Keratinocyte (primary cell): ENCODE measurements around the gene SKA1. TPM values are rescaled to one million over a fixed set of nuclear protein-coding genes. Genes with fewer than 3 reads are reported as not detected.

Experiments used
- DNase-seq: peaks from one replicate; pipeline ENCODE4 v3.0.0-alpha.2; 2011; ENCODE audit warnings: low read depth, missing footprints, low spot score
- FAIRE-seq: peaks from 2 replicates; lab custom pipeline; 2011; peaks lifted over from hg19 to GRCh38; lab: Jason Lieb, UNC
- H2AFZ ChIP-seq: 2 replicates; pipeline ENCODE4 v1.6.0; 2012; ENCODE audit warnings: low read length, control low read depth, inconsistent platforms; ENCODE audit not compliant: control insufficient read depth
- H3K27ac ChIP-seq: 2 replicates; pipeline ENCODE4 v1.5.1; 2011; ENCODE audit warnings: low read length; ENCODE audit not compliant: control insufficient read depth, insufficient read depth
- H3K27me3 ChIP-seq: 3 replicates; pipeline ENCODE4 v1.6.0; 2011; ENCODE audit warnings: low read length; ENCODE audit not compliant: control insufficient read depth, insufficient read depth; ENCODE audit errors: extremely low read depth
- H3K36me3 ChIP-seq, 2 experiments: 2 replicates in 1 of 2; 3 replicates in 1 of 2; pipeline ENCODE4 v1.5.1; 2011; ENCODE audit warnings: low read length in 2 of 2, mild to moderate bottlenecking in 1 of 2; ENCODE audit not compliant: control insufficient read depth in 2 of 2, insufficient read depth in 2 of 2; ENCODE audit errors: extremely low read depth in 1 of 2
- H3K4me1 ChIP-seq: 3 replicates; pipeline ENCODE4 v1.5.1; 2011; ENCODE audit warnings: low read length; ENCODE audit not compliant: control insufficient read depth, insufficient read depth; ENCODE audit errors: extremely low read depth
- H3K4me2 ChIP-seq: 3 replicates; pipeline ENCODE4 v1.6.0; 2011; ENCODE audit warnings: low read depth, low read length; ENCODE audit not compliant: control insufficient read depth, insufficient read depth; ENCODE audit errors: extremely low read depth
- H3K4me3 ChIP-seq, 3 experiments: fragments of 200-600 bp in 1 of 3; sonication (generic) in 1 of 3; 2 replicates in 2 of 3; 3 replicates in 1 of 3; pipeline ENCODE4 v1.5.1; 2011 to 2016; ENCODE audit warnings: low read length in 3 of 3, mild to moderate bottlenecking in 3 of 3, control low read depth in 2 of 3, inconsistent platforms in 1 of 3, low read depth in 1 of 3, mixed read lengths in 1 of 3, mixed run types in 1 of 3, moderate library complexity in 1 of 3; ENCODE audit not compliant: control insufficient read depth in 2 of 3, insufficient read depth in 2 of 3; ENCODE audit errors: extremely low read depth in 1 of 3
- H3K79me2 ChIP-seq: 2 replicates; pipeline ENCODE4 v1.6.0; 2012; ENCODE audit warnings: low read length; ENCODE audit not compliant: control insufficient read depth, insufficient read depth
- H3K9ac ChIP-seq: 3 replicates; pipeline ENCODE4 v1.6.0; 2011; ENCODE audit warnings: low read length; ENCODE audit not compliant: control insufficient read depth, insufficient read depth; ENCODE audit errors: extremely low read depth
- H3K9me1 ChIP-seq: 3 replicates; pipeline ENCODE4 v1.6.0; 2011; ENCODE audit warnings: low read length; ENCODE audit not compliant: control insufficient read depth, insufficient read depth; ENCODE audit errors: extremely low read depth
- H3K9me3 ChIP-seq: 2 replicates; pipeline ENCODE4 v1.5.1; 2012; ENCODE audit warnings: low read depth, low read length; ENCODE audit not compliant: control insufficient read depth
- H4K20me1 ChIP-seq: 3 replicates; pipeline ENCODE4 v1.6.0; 2011; ENCODE audit warnings: low read length; ENCODE audit not compliant: control insufficient read depth, insufficient read depth; ENCODE audit errors: extremely low read depth
- EZH2 ChIP-seq: IDR thresholded peaks from one replicate; pipeline ENCODE4 v1.6.1; 2012; ENCODE audit warnings: inconsistent platforms, mild to moderate bottlenecking, low read length, moderate library complexity
- dilution Hi-C: fragments of 300-500 bp; cut with MboI; formaldehyde crosslinking; loops from one replicate; pipeline ENCODE4 v1.7.0; 2020; ENCODE audit warnings: low sequenced_read_pairs; ENCODE audit not compliant: extremely low pct_ligation_motif_present
- polyA plus RNA-seq, 5 experiments: library from polyadenylated mRNA; depleted of rRNA in 3 of 5; stranded (reverse) in 3 of 5; stranded (forward) in 1 of 5; unstranded in 1 of 5; fragments of >200 nt; gene quantifications; 1 replicate in 1 of 5; 2 replicates in 3 of 5; 3 replicates in 1 of 5; pipeline versions ENCODE4 v1.2.1 to v1.2.3, GENCODE V29; 2011 to 2012; ENCODE audit warnings: missing spikeins in 2 of 5, low read depth in 1 of 5, low replicate concordance in 1 of 5
- TF ChIP-seq, protein P1 (sequence below), 3 experiments: IDR thresholded peaks in 1 of 3; conservative IDR thresholded peaks in 1 of 3; optimal IDR thresholded peaks in 1 of 3; 2 replicates in 2 of 3; 3 replicates in 1 of 3; pipeline versions ENCODE3 to v1.5.1; 2011; ENCODE audit warnings: low read length in 3 of 3, mild to moderate bottlenecking in 3 of 3, moderate library complexity in 2 of 3, control low read depth in 1 of 3, inconsistent platforms in 1 of 3; ENCODE audit not compliant: insufficient read depth in 2 of 3; ENCODE audit errors: extremely low read depth in 1 of 3

Gene SKA1
- polyA plus RNA-seq, 1 donor (not counting 4 experiments of a cell fraction or from before 2014, with no cell fraction given): 8.4 TPM

DNA sequence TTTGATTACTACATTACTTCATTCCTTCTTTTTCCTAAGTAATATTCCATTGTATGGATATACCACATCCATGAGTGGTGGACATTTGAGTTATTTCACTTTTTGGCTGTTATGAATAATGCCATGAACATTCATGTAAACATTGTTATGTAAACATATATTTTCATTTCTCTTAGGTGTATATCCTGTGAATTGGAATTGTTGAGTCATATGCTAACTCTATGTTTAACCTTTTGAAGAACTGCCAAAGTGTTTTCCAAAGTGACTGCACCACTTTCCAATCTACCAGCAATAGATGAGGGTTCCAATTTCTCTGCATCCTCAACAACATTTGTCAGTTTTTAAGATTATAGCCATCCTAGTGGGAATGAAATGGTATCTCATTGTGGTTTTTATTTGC lies 44.7 kb upstream of the SKA1 start:
- dilution Hi-C loops: no loop called here
- FAIRE-seq (no peak), DNase-seq (no peak)

DNA sequence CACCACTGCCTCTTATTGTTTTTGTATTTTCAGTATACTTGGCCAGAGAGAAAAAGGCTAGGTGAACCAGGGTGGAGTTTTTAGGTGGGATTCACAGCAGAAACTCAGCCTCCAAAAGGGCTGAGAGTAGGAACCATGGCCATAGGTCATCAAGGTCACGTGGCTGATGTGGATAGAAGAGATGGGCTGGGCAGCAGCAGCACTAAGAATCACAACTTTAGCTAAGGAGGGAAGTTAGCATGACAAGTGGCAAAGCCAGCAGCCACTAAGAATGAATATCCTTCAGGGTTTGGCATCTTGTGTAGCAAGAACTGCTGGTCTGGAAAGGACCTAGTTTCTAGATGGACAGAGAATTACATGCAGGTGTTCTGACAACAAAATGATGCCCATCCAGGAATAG lies 43.2 kb upstream of the SKA1 start:
- Histone ChIP-seq H4K20me1 (peaks cover 4% of the 10 kb centered on the region), H3K27ac (no peak overlapping the region), H3K4me2 (no peak overlapping the region), H3K4me1 (no peaks in the 10 kb centered on the region), H3K9me3 (no peaks in the 10 kb centered on the region), H3K9me1 (no peaks in the 10 kb centered on the region), H3K9ac (no peak overlapping the region), H2AFZ (no peak overlapping the region), H3K4me3 (no peak overlapping the region), H3K27me3 (no peaks in the 10 kb centered on the region), H3K36me3 (no peaks in the 10 kb centered on the region), H3K79me2 (no peaks in the 10 kb centered on the region)
- dilution Hi-C loops: no loop called here
- FAIRE-seq: no peak
- TF ChIP-seq EZH2: no peak
- TF ChIP-seq, protein P1, sequence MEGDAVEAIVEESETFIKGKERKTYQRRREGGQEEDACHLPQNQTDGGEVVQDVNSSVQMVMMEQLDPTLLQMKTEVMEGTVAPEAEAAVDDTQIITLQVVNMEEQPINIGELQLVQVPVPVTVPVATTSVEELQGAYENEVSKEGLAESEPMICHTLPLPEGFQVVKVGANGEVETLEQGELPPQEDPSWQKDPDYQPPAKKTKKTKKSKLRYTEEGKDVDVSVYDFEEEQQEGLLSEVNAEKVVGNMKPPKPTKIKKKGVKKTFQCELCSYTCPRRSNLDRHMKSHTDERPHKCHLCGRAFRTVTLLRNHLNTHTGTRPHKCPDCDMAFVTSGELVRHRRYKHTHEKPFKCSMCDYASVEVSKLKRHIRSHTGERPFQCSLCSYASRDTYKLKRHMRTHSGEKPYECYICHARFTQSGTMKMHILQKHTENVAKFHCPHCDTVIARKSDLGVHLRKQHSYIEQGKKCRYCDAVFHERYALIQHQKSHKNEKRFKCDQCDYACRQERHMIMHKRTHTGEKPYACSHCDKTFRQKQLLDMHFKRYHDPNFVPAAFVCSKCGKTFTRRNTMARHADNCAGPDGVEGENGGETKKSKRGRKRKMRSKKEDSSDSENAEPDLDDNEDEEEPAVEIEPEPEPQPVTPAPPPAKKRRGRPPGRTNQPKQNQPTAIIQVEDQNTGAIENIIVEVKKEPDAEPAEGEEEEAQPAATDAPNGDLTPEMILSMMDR (optimal IDR thresholded peaks at IDR 0.05 in 1 of 3, IDR thresholded peaks at IDR 0.05 in 1 of 3, conservative IDR thresholded peaks at IDR 0.05 in 1 of 3; ENCODE audit: extremely low read depth in 1 of 3, insufficient read depth in 2 of 3, low read length in 3 of 3): no peak
- DNase-seq: no peak

More for the DNA sequence above, 44.7 kb upstream of the SKA1 start:
- TF ChIP-seq, protein P1 (optimal IDR thresholded peaks at IDR 0.05 in 1 of 3, IDR thresholded peaks at IDR 0.05 in 1 of 3, conservative IDR thresholded peaks at IDR 0.05 in 1 of 3; ENCODE audit: extremely low read depth in 1 of 3, insufficient read depth in 2 of 3, low read length in 3 of 3): no peak
- TF ChIP-seq EZH2: no peak
- no peaks in the 10 kb centered on the region for H3K79me2 ChIP-seq
- H3K4me3 ChIP-seq: no peak overlapping the region
- no peaks in the 10 kb centered on the region for H3K4me1 ChIP-seq
- peaks cover 4% of the 10 kb centered on the region for H4K20me1 ChIP-seq
- H3K9ac ChIP-seq: no peak overlapping the region
- H3K9me3 ChIP-seq: no peaks in the 10 kb centered on the region
- no peaks in the 10 kb centered on the region for H3K27me3 ChIP-seq
- no peaks in the 10 kb centered on the region for H3K9me1 ChIP-seq
- H3K36me3 ChIP-seq: no peaks in the 10 kb centered on the region
- H3K4me2 ChIP-seq: no peak overlapping the region
- H3K27ac ChIP-seq: no peak overlapping the region
- H2AFZ ChIP-seq: no peak overlapping the region
